Camera-type eye (tissue), 1 donor: Measurements from ENCODE around the gene CEP131. TPM values are rescaled to one million over a fixed set of nuclear protein-coding genes. Genes with fewer than 3 reads are reported as not detected.

Experiments used
- total RNA-seq: library from RNA; depleted of rRNA; stranded (reverse); fragments of >200 nt; gene quantifications from one replicate; pipeline ENCODE4 v1.2.3, GENCODE V29; 2014

Gene CEP131
- 18.4 TPM for total RNA-seq

GRCh38 chr17:81222906-81223761 lies at the start of gene CEP131:
Gene CEP131 (minus strand): TSS chr17:81222965. CDS start chr17:81220056, 2,909 bp downstream.

GRCh38 chr17:81238815-81239713 lies 16.3 kb upstream of the CEP131 start, which contains the start of the genes NDUFAF8 and TEPSIN:
Gene NDUFAF8 (plus strand): TSS chr17:81239318. CDS start chr17:81239364, 46 bp downstream.
Gene TEPSIN (minus strand): TSS chr17:81239055. CDS start chr17:81239033, 22 bp downstream.

GRCh38 chr17:81166033-81166492 lies 56.7 kb downstream of the CEP131 start, which contains the start of gene AATK:
Gene AATK (minus strand): TSS chr17:81166221. CDS start chr17:81165992, 229 bp downstream.

GRCh38 chr17:81165246-81166032 lies 57.3 kb downstream of the CEP131 start, which contains the start of gene PVALEF:
Gene PVALEF (plus strand): TSS chr17:81165507. CDS start chr17:81181227, 15,720 bp downstream.

Other genes with a start within 250 kb of the CEP131 start
- gene CHMP6, start 231.1 kb downstream of the CEP131 start, total RNA-seq: 26.3 TPM
- gene BAIAP2, start 187.8 kb downstream of the CEP131 start, total RNA-seq: 83.8 TPM
- gene PVALEF, start 57.5 kb downstream of the CEP131 start, total RNA-seq: not detected
- gene AATK, start 56.7 kb downstream of the CEP131 start, total RNA-seq: 19.9 TPM
- 22.7 TPM for gene TEPSIN, start 16.1 kb upstream of the CEP131 start, total RNA-seq
- 13.4 TPM for gene NDUFAF8, start 16.4 kb upstream of the CEP131 start, total RNA-seq
- gene SLC38A10, start 72.3 kb upstream of the CEP131 start, total RNA-seq: 55.7 TPM
- 34.8 TPM for gene BAHCC1, start 172.5 kb upstream of the CEP131 start, total RNA-seq